Activated naive CD4-positive, alpha-beta T cell treated with anti-CD3 and anti-CD28 coated beads, Interleukin-2, amount 50 U/mL, for 72 hours (primary cell): Measurements from ENCODE around the gene CDK4. TPM values are rescaled to one million over a fixed set of nuclear protein-coding genes. Genes with fewer than 3 reads are reported as not detected.

Source experiments
- ATAC-seq, 2 donors: fragments of 150-1000 bp; cut with Tn5 transposase; 2 replicates each; pipeline ENCODE4 v1.10.0; 2021; ENCODE audit warnings: mild to moderate bottlenecking in 2 of 2, moderate library complexity in 2 of 2
- DNase-seq, 2 donors: peaks; one replicate each; pipeline ENCODE4 v3.0.0; 2021 to 2022; ENCODE audit warnings: low spot score in 2 of 2
- H3K27ac Mint-ChIP-seq, 2 donors: one replicate each; pipeline ENCODE4 v1.8.0; 2022; ENCODE audit warnings: mild to moderate bottlenecking in 2 of 2, mixed read lengths in 2 of 2
- H3K36me3 Mint-ChIP-seq, 2 donors: one replicate each; pipeline ENCODE4 v1.8.0; 2022; ENCODE audit warnings: mixed read lengths in 2 of 2
- H3K9me3 Mint-ChIP-seq, 2 donors: one replicate each; pipeline ENCODE4 v1.8.0; 2022; ENCODE audit warnings: mixed read lengths in 2 of 2
- total RNA-seq, 2 donors: library from RNA; stranded (reverse); gene quantifications; one replicate each; pipeline ENCODE4 v1.2.3, GENCODE V29; 2022

The CDK4 gene
- total RNA-seq, 2 donors from 2014 or later = 183 to 191 TPM

- Mint-ChIP-seq H3K36me3 (peaks cover 0 to 11% of the 10 kb centered on the region in 2 donors), H3K9me3 (no peaks in the 10 kb centered on the region), H3K27ac (no peak overlapping the region)
- ATAC-seq (no peak), DNase-seq (no peak)
Measured at GRCh38 chr12:57737467-57738460, 14.3 kb downstream of the CDK4 start.

- no peaks in the 10 kb centered on the region for H3K9me3 Mint-ChIP-seq
- H3K27ac Mint-ChIP-seq = peak overlapping the region in 1 of 2 donors; percentile 22
- ATAC-seq (no peak), DNase-seq (no peak)
- peaks cover 0 to 18% of the 10 kb centered on the region in 2 donors for H3K36me3 Mint-ChIP-seq
Measured at GRCh38 chr12:57736741-57737466, 15.2 kb downstream of the CDK4 start.

GRCh38 chr12:57735952-57736740 is 16.0 kb downstream of the CDK4 start:
- Mint-ChIP-seq H3K9me3 (no peaks in the 10 kb centered on the region), H3K27ac (no peak overlapping the region), H3K36me3 (peaks cover 5 to 24% of the 10 kb centered on the region in 2 donors)
- ATAC-seq (no peak), DNase-seq (no peak)

GRCh38 chr12:57735198-57735855 is 16.8 kb downstream of the CDK4 start:
- ATAC-seq (no peak), DNase-seq (no peak)
- peaks cover 5 to 28% of the 10 kb centered on the region in 2 donors for H3K36me3 Mint-ChIP-seq
- H3K27ac Mint-ChIP-seq = peak overlapping the region; percentile 20 to 31
- H3K9me3 Mint-ChIP-seq = no peaks in the 10 kb centered on the region

GRCh38 chr12:57734591-57734990 is 17.5 kb downstream of the CDK4 start:
- H3K9me3 Mint-ChIP-seq = no peaks in the 10 kb centered on the region
- DNase-seq (no peak), ATAC-seq (no peak)
- H3K36me3 Mint-ChIP-seq = peaks cover 5 to 28% of the 10 kb centered on the region in 2 donors
- peak overlapping the region; percentile 2 to 20 for H3K27ac Mint-ChIP-seq

- DNase-seq (no peak), ATAC-seq (no peak)
- Mint-ChIP-seq H3K9me3 (no peaks in the 10 kb centered on the region), H3K27ac (no peak overlapping the region), H3K36me3 (peaks cover 5 to 23% of the 10 kb centered on the region in 2 donors)
Measured at GRCh38 chr12:57733928-57734327, 18.2 kb downstream of the CDK4 start.

- H3K9me3 Mint-ChIP-seq = no peaks in the 10 kb centered on the region
- peak overlapping the region; percentile 60 to 76 for H3K27ac Mint-ChIP-seq
- no peak for DNase-seq
- H3K36me3 Mint-ChIP-seq = peaks cover 6 to 23% of the 10 kb centered on the region in 2 donors
- no peak for ATAC-seq
Measured at GRCh38 chr12:57732726-57733593, 19.1 kb downstream of the CDK4 start.

GRCh38 chr12:57732270-57732669 is 19.8 kb downstream of the CDK4 start:
- Mint-ChIP-seq H3K27ac (peak overlapping the region; percentile 60 to 76), H3K36me3 (peaks cover 10 to 23% of the 10 kb centered on the region in 2 donors), H3K9me3 (no peaks in the 10 kb centered on the region)
- DNase-seq = no peak
- no peak for ATAC-seq

GRCh38 chr12:57731411-57732080 is 20.6 kb downstream of the CDK4 start:
- Mint-ChIP-seq H3K27ac (peak overlapping the region; percentile 60 to 85), H3K36me3 (peaks cover 10 to 18% of the 10 kb centered on the region in 2 donors), H3K9me3 (no peaks in the 10 kb centered on the region)
- DNase-seq (no peak), ATAC-seq (no peak)

- Mint-ChIP-seq H3K27ac (no peak overlapping the region), H3K36me3 (peaks cover 10 to 22% of the 10 kb centered on the region in 2 donors), H3K9me3 (no peaks in the 10 kb centered on the region)
- DNase-seq = no peak
- ATAC-seq = no peak
Measured at GRCh38 chr12:57730336-57731067, 21.6 kb downstream of the CDK4 start.

GRCh38 chr12:57729321-57729844 is 22.7 kb downstream of the CDK4 start:
- Mint-ChIP-seq H3K27ac (peak overlapping the region in 1 of 2 donors; percentile 65), H3K9me3 (no peaks in the 10 kb centered on the region), H3K36me3 (peaks cover 10 to 22% of the 10 kb centered on the region in 2 donors)
- no peak for DNase-seq
- no peak for ATAC-seq

- Mint-ChIP-seq H3K36me3 (peaks cover 10 to 22% of the 10 kb centered on the region in 2 donors), H3K9me3 (no peaks in the 10 kb centered on the region)
Measured at GRCh38 chr12:57727758-57728395, 24.2 kb downstream of the CDK4 start.

GRCh38 chr12:57726884-57727757 is 25.0 kb downstream of the CDK4 start:
- peak overlapping the region in 1 of 2 donors; percentile 45 for H3K27ac Mint-ChIP-seq
- ATAC-seq = no peak

More at GRCh38 chr12:57727758-57728395, 24.2 kb downstream of the CDK4 start:
- ATAC-seq (no peak), DNase-seq (no peak)
- H3K27ac Mint-ChIP-seq = peak overlapping the region; percentile 25 to 45

More at GRCh38 chr12:57726884-57727757, 25.0 kb downstream of the CDK4 start:
- no peak for DNase-seq
- Mint-ChIP-seq H3K36me3 (peaks cover 10 to 16% of the 10 kb centered on the region in 2 donors), H3K9me3 (no peaks in the 10 kb centered on the region)
